ENCODE measurements around the gene LZTFL1.

LZTFL1 gene

GRCh38 chr3:45786801-45787495 lies 55.0 kb downstream of the LZTFL1 start:
- DNase-seq (ENCODE audit: low read depth in 4 of 4, low spot score in 1 of 4) = no peak

GRCh38 chr3:45785605-45786150 lies 56.2 kb downstream of the LZTFL1 start:
- no peak for DNase-seq (ENCODE audit: low read depth in 4 of 4, low spot score in 1 of 4)

- DNase-seq (ENCODE audit: low read depth in 4 of 4, low spot score in 1 of 4) = no peak
These were observed 58.3 kb downstream of the LZTFL1 start for GRCh38 chr3:45783667-45784066.

- DNase-seq (ENCODE audit: low read depth in 4 of 4, low spot score in 1 of 4) = no peak
These were observed 59.5 kb downstream of the LZTFL1 start for GRCh38 chr3:45782381-45782780.

- DNase-seq (ENCODE audit: low read depth in 4 of 4, low spot score in 1 of 4) = no peak
These were observed 60.1 kb downstream of the LZTFL1 start for GRCh38 chr3:45781841-45782240.

- no peak for DNase-seq (ENCODE audit: low read depth in 4 of 4, low spot score in 1 of 4)
These were observed 60.6 kb downstream of the LZTFL1 start for GRCh38 chr3:45781271-45781670.

GRCh38 chr3:45779746-45780735 lies 61.9 kb downstream of the LZTFL1 start:
- DNase-seq (ENCODE audit: low read depth in 4 of 4, low spot score in 1 of 4) = no peak

- DNase-seq (ENCODE audit: low read depth in 4 of 4, low spot score in 1 of 4) = no peak
These were observed 63.1 kb downstream of the LZTFL1 start for GRCh38 chr3:45778761-45779201.

- no peak for DNase-seq (ENCODE audit: low read depth in 4 of 4, low spot score in 1 of 4)
These were observed 64.1 kb downstream of the LZTFL1 start for GRCh38 chr3:45777746-45778386.

GRCh38 chr3:45777111-45777745 lies 64.7 kb downstream of the LZTFL1 start:
- DNase-seq (ENCODE audit: low read depth in 4 of 4, low spot score in 1 of 4) = no peak

- DNase-seq (ENCODE audit: low read depth in 4 of 4, low spot score in 1 of 4) = no peak
These were observed 65.3 kb downstream of the LZTFL1 start for GRCh38 chr3:45776611-45777010.

GRCh38 chr3:45776301-45776595 lies 65.7 kb downstream of the LZTFL1 start:
- DNase-seq (ENCODE audit: low read depth in 4 of 4, low spot score in 1 of 4) = no peak

- DNase-seq (ENCODE audit: low read depth in 4 of 4, low spot score in 1 of 4) = no peak
These were observed 66.2 kb downstream of the LZTFL1 start for GRCh38 chr3:45775571-45776300.

GRCh38 chr3:45774581-45775521 lies 67.1 kb downstream of the LZTFL1 start:
- DNase-seq (ENCODE audit: low read depth in 4 of 4, low spot score in 1 of 4) = no peak

GRCh38 chr3:45773714-45774449 lies 68.0 kb downstream of the LZTFL1 start:
- no peak for DNase-seq (ENCODE audit: low read depth in 4 of 4, low spot score in 1 of 4)
